NB4 (cell line): ENCODE data around the gene CDH1.

Source experiments
- CTCF ChIP-seq: IDR thresholded peaks from one replicate; pipeline ENCODE4 v1.5.1; 2012; ENCODE audit warnings: low read depth, low read length
- MYC ChIP-seq: IDR thresholded peaks from 2 replicates; pipeline ENCODE4 v1.6.1; 2011; ENCODE audit warnings: low read depth, low read length
- POLR2A ChIP-seq: IDR thresholded peaks from 2 replicates; pipeline ENCODE4 v1.6.1; 2011; ENCODE audit warnings: mild to moderate bottlenecking; ENCODE audit not compliant: insufficient read length; ENCODE audit errors: extremely low read depth
- TF ChIP-seq, protein P1 (sequence below): IDR thresholded peaks from 2 replicates; pipeline ENCODE4 v1.6.1; 2011; ENCODE audit warnings: low read depth, low read length

DNA sequence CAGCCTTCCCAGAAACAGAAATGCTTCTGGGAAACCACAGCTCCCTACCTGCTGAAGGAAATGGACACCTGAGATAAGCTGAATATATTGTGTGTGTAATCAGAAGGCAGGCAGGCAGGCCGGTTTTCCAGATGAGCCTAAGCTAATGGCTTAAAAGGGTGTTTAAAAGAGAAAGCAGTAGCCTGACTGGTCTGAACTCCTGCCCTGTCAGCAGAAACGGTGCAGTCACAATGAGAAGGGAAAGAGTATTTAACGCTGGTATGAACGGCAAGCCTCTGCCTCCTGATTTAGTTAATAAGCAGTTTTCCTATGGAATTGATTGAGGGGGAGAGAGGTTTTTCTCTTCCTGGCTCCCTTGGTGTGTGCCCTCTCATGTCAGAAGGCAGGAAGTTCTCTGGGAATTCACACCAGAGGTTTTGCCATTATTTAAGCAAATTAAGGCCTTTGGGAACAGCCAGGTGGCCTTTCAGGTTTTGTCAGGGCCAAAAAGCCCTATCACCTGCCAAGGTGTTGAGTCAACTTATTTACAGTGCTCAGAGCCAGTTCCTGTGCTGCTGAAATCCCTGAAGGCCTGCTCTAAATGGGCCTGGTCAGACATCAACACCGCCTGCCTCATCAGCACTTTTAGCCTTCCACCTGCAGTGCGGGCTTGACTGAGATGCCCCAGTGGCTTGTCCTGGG is 41.6 kb downstream of the CDH1 start:
- no peak for TF ChIP-seq CTCF
- no peak for TF ChIP-seq POLR2A
- TF ChIP-seq MYC, result no peak
- TF ChIP-seq, protein P1, sequence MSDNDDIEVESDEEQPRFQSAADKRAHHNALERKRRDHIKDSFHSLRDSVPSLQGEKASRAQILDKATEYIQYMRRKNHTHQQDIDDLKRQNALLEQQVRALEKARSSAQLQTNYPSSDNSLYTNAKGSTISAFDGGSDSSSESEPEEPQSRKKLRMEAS, result no peak
